ENCODE measurements around the gene NCAM1.

DNA sequence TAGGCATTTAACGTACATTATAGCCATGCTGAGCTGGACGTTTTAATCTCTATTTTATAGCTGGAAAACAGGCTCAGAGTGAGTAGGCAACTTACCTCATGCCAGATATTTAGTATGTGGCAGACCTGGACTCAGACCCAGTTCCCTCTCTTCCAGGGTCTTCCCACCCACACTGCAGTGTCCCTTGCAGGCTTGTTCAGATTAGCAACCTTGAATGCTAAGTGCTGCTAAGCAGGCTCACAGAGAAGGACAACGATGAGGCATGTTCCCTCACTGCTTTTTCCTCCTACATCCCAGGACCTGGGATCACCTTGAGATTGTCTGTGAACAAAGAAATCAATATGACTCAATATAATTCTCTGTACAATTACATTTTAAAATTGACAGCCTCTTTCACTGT is 65.6 kb downstream of the NCAM1 start:
- TF ChIP-seq EGR1 (IDR thresholded peaks at IDR 0.05) (no peak), CREB1 (IDR thresholded peaks at IDR 0.05; ENCODE audit: low read depth) (no peak)

Measured in Ishikawa (cell line).